Loucy (cell line): ENCODE measurements around the gene MARK3.

Experiments
- H2AFZ ChIP-seq: fragments of 200-600 bp; sonication (generic); 2 replicates; pipeline ENCODE4 v1.6.0; 2016; ENCODE audit warnings: antibody characterized with exemption, mild to moderate bottlenecking, low read length, moderate library complexity
- H3F3A ChIP-seq: fragments of 200-600 bp; 2 replicates; pipeline ENCODE4 v1.6.0; 2016; ENCODE audit warnings: antibody characterized with exemption, low read depth, mild to moderate bottlenecking
- H3K27me3 ChIP-seq: fragments of 200-600 bp; sonication (generic); 2 replicates; pipeline ENCODE4 v1.6.1; 2014; ENCODE audit warnings: low read length, mild to moderate bottlenecking; ENCODE audit not compliant: insufficient read depth, poor library complexity, severe bottlenecking
- H3K36me3 ChIP-seq: fragments of 200-600 bp; sonication (generic); 2 replicates; pipeline ENCODE4 v1.6.1; 2016; ENCODE audit warnings: low read length; ENCODE audit not compliant: insufficient read depth
- H3K4me1 ChIP-seq: fragments of 200-600 bp; sonication (generic); 2 replicates; pipeline ENCODE4 v1.5.1; 2014; ENCODE audit warnings: low read length, mild to moderate bottlenecking; ENCODE audit not compliant: insufficient read depth, poor library complexity, severe bottlenecking
- H3K4me2 ChIP-seq: fragments of 200-600 bp; sonication (generic); 2 replicates; pipeline ENCODE4 v1.6.0; 2014; ENCODE audit warnings: antibody characterized with exemption, low read length, low read depth, mild to moderate bottlenecking; ENCODE audit not compliant: poor library complexity, severe bottlenecking
- H3K4me3 ChIP-seq: fragments of 200-600 bp; sonication (generic); 2 replicates; pipeline ENCODE4 v1.5.1; 2014; ENCODE audit warnings: low read length, mild to moderate bottlenecking, mixed read lengths; ENCODE audit not compliant: poor library complexity, severe bottlenecking
- H3K79me2 ChIP-seq: fragments of 200-600 bp; sonication (generic); 2 replicates; pipeline ENCODE4 v1.6.1; 2014; ENCODE audit warnings: low read length; ENCODE audit not compliant: insufficient read depth
- H3K9ac ChIP-seq: fragments of 200-600 bp; sonication (generic); 2 replicates; pipeline ENCODE4 v1.6.0; 2014; ENCODE audit warnings: mild to moderate bottlenecking, low read depth, low read length, moderate library complexity; ENCODE audit not compliant: poor library complexity, severe bottlenecking
- H3K9me2 ChIP-seq: fragments of 200-600 bp; sonication (generic); replicated peaks from 2 replicates; pipeline ENCODE4 v1.6.1; 2016; ENCODE audit warnings: low read depth, low read length, mixed read lengths
- H3K9me3 ChIP-seq: fragments of 200-600 bp; sonication (generic); 2 replicates; pipeline ENCODE4 v1.6.1; 2014; ENCODE audit warnings: mild to moderate bottlenecking, antibody characterized with exemption, low read length, low read depth; ENCODE audit not compliant: insufficient read depth
- H4K20me1 ChIP-seq: fragments of 200-600 bp; sonication (generic); 2 replicates; pipeline ENCODE4 v1.6.0; 2014; ENCODE audit warnings: antibody characterized with exemption, low read length, mild to moderate bottlenecking; ENCODE audit not compliant: insufficient read depth, poor library complexity, severe bottlenecking
- CTCF ChIP-seq: fragments of 200-600 bp; sonication (generic); conservative IDR thresholded peaks from 2 replicates; pipeline ENCODE4 v1.5.1; 2014; ENCODE audit warnings: mild to moderate bottlenecking, antibody characterized with exemption, low read length
- EZH2phosphoT487 ChIP-seq: fragments of 200-600 bp; IDR thresholded peaks from 2 replicates; pipeline ENCODE4 v1.6.1; 2018; ENCODE audit warnings: antibody characterized with exemption, mild to moderate bottlenecking, moderate library complexity, borderline replicate concordance

MARK3 gene

GRCh38 chr14:103404920-103405319 lies 19.7 kb downstream of the MARK3 start:
- Histone ChIP-seq H3K79me2 (peaks cover 76% of the 10 kb centered on the region), H3K9me3 (no peaks in the 10 kb centered on the region), H2AFZ (no peak overlapping the region), H3K9ac (no peak overlapping the region), H3K4me1 (peaks cover 22% of the 10 kb centered on the region), H3K4me2 (no peak overlapping the region), H3K27me3 (no peaks in the 10 kb centered on the region), H3K9me2 (no peaks in the 10 kb centered on the region), H3F3A (no peaks in the 10 kb centered on the region), H3K36me3 (peaks cover 30% of the 10 kb centered on the region; the same call in 1 of the 2 replicates), H3K4me3 (no peak overlapping the region), H4K20me1 (peaks cover 60% of the 10 kb centered on the region)
- no peak for TF ChIP-seq CTCF
- no peak for TF ChIP-seq EZH2phosphoT487

DNA sequence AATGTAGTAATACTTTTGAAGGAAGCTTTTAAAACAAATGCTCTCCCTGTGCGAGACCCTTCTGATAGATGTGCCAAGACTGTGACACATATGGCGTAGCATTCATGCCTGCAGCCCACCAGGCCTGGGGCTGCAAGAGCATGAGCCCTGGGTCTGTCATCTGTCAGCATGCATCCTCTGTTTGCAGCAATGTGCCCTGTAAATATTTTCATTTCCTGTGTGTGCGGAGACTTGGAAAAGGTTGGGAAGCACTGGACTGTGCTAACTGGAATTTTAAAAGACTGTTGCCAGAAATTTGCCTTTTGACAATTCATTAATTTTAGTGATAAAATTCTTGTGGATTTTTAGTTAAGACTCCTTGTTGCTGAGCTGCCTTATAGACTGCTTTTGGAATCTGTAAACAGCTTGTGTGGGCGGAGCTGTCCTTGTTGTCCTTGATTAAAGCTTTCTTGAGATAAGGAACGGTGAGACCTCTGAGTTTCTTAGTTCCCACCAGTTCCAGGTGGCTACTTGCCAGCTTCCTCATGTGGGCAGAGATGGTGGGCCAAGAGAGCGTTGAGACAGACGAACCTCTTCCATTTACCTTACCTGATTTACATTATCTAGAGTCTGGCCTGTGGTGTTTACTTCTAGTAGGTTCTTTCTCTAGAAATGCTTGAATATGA lies 23.4 kb downstream of the MARK3 start:
- H3K36me3 ChIP-seq: peaks cover 59% of the 10 kb centered on the region

DNA sequence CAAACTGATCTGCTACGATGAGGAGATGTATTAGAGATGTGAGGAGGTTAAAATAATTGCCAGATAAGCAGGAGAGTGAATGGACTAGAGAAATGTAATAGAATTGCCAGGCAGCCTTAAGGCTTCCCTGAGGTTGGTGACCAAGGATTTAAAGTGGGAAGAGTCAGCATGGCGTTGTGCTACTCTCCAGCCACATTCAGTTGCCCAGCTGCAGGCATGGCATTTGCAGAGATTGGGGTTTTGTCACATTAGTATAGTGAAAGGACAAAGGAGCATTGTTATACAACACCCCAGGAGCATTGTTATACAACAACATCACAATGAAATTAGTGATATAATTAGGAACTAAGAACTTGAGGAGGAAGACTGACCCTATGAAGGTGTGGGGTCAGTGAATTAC lies 31.7 kb downstream of the MARK3 start:
- Histone ChIP-seq H3K27me3 (no peaks in the 10 kb centered on the region), H3K36me3 (peaks cover 43% of the 10 kb centered on the region; the same call in 1 of the 2 replicates), H3K9me2 (no peaks in the 10 kb centered on the region), H3K4me2 (no peak overlapping the region), H3K9ac (no peak overlapping the region), H3K9me3 (no peaks in the 10 kb centered on the region), H3K4me3 (no peak overlapping the region), H2AFZ (no peak overlapping the region), H3F3A (no peaks in the 10 kb centered on the region), H3K4me1 (peaks cover 4% of the 10 kb centered on the region), H4K20me1 (peaks cover 11% of the 10 kb centered on the region), H3K79me2 (peaks cover 10% of the 10 kb centered on the region; the same call in 1 of the 2 replicates)
- TF ChIP-seq CTCF: no peak
- TF ChIP-seq EZH2phosphoT487: no peak

More for the DNA sequence above, 23.4 kb downstream of the MARK3 start:
- H3K4me3 ChIP-seq: no peak overlapping the region
- H3K4me2 ChIP-seq: no peak overlapping the region
- peaks cover 35% of the 10 kb centered on the region for H4K20me1 ChIP-seq
- TF ChIP-seq CTCF (no peak), EZH2phosphoT487 (no peak)
- no peak overlapping the region for H3K9ac ChIP-seq
- H3K4me1 ChIP-seq: peaks cover 3% of the 10 kb centered on the region
- H3K79me2 ChIP-seq: peaks cover 63% of the 10 kb centered on the region
- no peaks in the 10 kb centered on the region for H3K9me2 ChIP-seq
- no peaks in the 10 kb centered on the region for H3F3A ChIP-seq
- H3K9me3 ChIP-seq: no peaks in the 10 kb centered on the region
- H2AFZ ChIP-seq: no peak overlapping the region
- H3K27me3 ChIP-seq: no peaks in the 10 kb centered on the region
